ENCODE data around the gene PRMT7.

Gene PRMT7

GRCh38 chr16:68348639-68349445 is 38.0 kb downstream of the PRMT7 start:
- DNase-seq = no peak

- no peak for DNase-seq
Measured at GRCh38 chr16:68349838-68350410, 39.1 kb downstream of the PRMT7 start.

GRCh38 chr16:68350813-68351350 is 40.1 kb downstream of the PRMT7 start:
- no peak for DNase-seq

DNA sequence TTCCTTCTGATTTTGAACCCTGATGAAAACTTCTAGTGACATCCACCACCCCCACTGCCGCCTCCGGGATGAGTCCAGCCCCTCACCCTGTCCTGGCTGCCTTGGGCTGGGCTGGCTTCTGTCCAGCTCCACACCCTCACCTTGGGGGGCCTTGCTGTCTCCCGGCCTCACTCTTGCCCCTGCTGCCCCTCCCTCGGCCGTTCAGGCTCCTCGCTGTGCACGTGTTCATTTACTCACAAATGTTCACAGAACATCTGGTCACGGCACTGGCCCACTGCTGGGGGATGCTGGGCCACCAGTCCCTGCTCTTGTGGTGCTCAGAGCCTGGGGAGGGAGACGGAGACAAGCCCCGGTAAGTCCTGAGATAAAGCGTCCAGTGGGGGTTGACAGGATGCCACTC is 40.6 kb downstream of the PRMT7 start:
- no peak for DNase-seq

DNA sequence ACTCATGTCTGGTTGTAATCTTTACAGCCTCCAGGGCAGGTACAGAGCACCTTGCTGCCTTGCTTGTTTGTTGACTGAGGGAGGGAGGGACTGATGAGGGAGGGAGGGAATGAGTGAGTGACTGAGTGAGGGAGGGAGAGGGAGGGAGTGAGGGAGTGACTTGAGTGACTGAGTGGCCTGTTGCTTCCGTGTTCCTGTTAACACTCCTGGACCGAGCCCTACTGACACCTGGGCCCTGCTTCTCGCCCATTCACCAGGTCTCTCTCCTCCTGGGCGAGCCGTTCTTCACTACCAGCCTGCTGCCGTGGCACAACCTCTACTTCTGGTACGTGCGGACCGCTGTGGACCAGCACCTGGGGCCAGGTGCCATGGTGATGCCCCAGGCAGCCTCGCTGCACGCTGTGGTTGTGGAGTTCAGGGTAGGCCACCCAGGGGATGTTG is 41.2 kb downstream of the PRMT7 start:
- DNase-seq = no peak

DNA sequence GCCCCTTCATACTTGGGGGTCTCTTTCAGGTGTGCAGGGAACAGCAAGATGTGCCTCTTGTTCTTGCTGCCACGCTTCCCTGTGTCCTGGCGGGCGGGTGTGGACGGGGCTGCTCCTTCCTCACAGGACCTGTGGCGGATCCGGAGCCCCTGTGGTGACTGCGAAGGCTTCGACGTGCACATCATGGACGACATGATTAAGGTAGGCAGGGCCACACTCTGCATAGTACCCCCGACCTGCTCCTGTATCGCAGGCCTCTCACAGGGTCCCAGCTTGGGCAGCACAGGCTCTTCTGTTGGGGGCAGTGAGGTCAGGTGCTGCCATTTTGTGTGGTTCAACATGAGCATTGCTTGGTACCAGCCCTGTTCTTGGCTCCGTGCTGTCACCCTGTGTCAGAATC is 42.5 kb downstream of the PRMT7 start:
- DNase-seq = no peak

DNA sequence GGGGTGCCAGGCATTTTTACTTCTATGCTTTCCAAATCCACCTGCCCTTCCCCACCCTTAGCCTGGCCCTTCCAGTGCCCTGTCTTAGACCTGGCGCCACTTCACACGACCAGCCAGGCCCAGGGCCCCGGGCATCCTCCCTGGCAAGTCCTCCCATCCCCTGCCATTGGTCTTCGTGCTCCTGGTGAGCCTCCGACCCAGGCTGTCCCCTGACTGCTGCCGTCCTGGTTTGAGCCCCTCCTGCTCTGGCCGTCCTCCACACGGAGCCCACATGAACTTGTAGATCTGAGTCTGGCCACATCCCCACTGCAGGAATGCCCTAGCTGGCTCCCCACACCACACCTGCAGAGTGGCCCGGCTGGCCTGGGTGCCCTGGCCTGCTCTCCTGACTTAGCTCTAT is 44.0 kb downstream of the PRMT7 start:
- DNase-seq = no peak

DNA sequence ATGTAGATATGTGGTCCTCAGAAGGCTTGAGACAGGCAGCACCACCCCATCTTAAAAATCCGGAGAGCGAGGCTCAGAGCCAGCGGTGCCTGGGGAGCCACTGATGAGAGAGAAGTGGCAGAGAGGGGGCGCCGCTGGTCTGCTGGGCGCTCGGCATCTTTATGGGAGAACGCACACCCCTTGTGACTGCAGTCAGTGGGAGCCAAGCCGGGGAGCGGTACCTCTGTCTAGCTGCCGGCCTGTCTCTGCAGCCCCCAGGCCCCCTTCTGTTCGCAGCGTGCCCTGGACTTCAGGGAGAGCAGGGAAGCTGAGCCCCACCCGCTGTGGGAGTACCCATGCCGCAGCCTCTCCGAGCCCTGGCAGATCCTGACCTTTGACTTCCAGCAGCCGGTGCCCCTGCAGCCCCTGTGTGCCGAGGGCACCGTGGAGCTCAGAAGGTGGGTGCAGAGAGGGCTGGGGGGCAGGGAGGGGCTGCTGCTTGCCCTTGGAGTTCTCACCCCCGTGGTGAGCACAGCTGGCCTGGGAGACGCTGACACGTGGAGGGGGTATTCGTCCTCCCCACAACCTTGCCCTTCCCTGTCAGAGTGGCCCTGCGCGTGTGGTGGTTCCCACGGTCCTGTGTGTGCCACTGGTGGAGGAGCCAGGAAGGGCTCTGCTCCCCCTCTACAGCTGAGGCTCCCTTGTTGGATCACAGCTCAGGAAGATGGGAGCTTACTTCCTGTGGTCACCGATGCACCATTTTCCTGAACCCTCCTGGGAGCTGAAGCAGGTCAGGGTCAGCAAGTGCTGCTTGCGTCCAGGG is 44.8 kb downstream of the PRMT7 start:
- no peak for DNase-seq

DNA sequence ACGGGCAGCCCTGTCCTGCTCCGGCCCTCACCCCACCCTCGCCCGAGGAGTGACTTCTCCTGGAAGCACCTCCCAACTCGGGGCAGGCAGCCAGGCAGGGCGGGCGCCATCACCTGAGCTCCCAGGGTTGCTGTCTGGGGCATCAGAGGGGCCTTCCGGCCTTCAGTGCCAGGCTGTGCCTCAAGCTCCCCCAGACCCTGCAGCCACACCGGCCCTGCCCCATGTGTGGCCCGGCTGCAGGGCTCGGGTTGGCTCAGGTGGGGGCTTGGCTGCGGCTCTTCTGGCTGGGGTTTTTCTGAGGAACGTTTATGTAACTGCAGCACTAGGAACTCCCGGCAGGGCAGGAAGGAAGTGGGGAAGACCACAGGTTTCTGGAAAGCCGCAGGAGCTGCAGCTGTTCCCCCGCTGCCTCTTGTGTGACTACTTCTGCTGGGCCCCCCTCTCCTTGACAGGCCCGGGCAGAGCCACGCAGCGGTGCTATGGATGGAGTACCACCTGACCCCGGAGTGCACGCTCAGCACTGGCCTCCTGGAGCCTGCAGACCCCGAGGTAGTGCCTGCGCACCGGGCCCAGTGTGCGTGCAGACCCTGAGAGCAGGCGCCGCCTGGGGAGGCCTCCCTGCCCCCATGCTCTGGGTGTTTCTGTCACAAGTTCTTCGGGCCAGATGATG is 45.6 kb downstream of the PRMT7 start:
- DNase-seq = no peak

- DNase-seq = no peak
Measured at GRCh38 chr16:68356919-68357286, 46.1 kb downstream of the PRMT7 start.

- no peak for DNase-seq
Measured at GRCh38 chr16:68357521-68357922, 46.7 kb downstream of the PRMT7 start.

DNA sequence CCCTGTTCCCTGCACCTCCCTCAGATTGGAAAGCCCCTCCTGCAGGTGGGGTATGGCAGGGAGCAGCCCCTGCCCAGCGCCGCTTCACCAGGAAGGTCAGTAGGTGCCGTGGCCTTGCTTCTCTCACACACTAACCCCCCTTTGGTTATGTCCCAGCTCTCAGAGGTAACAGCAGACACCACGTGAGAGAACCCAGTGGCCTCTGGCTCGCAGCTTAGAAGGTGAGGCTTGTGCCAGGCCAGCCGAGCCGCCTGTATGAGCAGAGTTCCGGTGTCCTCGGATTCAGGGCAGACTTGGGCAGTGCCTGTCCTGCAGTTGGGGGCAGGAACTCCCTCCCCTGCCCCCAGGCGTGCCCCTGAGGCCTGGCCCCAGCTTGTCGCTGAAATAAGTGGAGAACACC is 47.1 kb downstream of the PRMT7 start:
- DNase-seq = no peak

DNA sequence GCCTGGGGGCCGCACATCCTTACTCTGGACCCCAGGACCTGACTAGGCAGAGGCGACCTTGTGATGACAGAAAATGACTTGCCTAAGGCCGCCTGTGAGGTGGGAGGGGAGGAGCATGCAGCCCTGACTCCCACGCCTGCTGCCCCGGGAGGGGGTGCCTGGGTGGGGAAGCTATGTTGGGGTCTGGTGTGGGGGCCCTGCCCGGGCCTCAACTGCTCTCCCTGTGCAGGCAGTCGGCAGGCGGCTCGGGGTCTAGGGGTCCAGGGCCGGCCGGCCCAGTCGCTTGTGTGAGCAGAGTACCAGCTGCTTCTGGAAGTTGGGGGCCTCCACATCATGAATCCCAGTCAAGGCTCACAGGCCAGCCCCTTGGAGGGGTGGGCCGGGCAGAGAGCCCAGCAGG is 48.1 kb downstream of the PRMT7 start:
- no peak for DNase-seq

DNA sequence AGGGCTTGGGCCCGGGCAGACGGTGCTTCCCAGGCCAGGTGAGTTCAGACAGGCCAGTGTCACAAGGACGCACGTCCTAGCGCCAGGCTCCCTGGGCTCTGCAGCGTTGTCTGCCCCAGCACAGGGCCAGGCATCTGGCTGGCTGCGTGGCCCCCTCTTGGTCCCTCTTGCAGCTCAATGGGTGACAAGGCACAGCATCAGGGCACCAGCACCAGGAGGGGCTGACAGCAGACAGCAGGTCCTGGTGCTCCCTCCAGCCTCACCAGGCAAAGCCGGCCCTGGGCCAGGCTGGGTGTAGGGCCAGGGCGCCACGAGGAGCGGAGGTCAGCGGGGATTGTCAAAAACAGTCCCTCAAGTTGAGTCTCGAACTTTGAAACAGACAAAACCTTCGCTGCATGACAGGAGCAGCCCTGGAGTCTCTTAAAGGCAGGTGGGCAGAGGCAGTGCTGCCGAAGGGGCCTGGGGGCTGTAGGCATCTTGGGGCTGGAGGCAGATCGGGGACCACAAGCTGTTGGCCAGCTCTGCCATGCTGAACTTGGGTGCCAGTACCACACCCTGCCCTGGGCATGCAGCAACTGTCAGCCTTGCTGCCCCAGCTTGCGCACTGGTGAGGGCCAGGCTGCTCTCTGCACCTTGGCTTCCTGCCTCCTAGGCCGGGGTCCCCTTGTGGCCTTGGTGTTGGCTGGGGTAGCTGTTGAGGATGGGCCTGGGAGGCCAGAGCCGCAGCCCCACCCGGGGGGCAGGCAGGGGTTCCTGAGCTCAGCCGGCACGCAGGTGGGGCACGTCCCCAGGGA is 48.8 kb downstream of the PRMT7 start:
- DNase-seq = no peak

GRCh38 chr16:68360547-68360946 is 49.7 kb downstream of the PRMT7 start:
- no peak for DNase-seq

DNA sequence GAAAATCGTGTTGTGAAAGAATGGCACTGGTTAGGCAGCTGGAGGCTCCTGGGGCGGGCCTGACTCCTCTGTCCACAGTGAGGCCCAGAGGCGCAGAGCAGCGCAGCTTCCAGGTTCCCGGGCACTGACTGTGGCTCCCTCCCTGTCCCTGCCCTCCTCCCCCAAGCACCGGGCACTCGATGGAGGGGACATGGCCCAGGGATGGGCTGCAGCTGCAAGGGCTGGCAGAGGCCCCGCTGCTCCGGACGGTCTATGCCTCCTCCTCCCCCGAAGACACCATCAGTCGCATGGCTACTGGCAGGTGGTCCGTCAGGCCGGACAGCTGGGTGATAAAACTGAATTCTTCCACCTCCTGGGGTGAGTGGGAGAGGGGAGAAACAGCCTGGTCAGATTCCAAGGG is 50.1 kb downstream of the PRMT7 start:
- DNase-seq = no peak

DNA sequence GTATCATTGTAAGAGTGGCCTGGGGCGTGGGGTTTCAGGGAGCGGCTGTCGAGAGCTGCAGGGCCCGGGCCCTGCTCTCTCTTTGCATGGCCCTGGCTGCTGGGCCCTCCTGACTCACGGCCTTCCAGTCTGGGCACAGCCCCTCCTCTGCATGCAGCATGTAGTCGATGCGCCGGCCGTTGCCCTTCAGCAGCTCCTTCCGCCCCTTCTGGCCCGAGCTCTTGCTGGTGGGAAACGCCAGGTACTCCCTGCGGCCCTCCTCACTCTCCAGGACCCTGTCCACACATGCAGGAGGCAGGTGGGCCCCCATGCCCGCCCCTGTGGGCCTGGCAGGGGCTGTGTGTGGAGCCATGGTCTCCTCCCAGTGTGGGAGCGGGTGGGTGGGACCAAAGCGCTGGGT is 50.7 kb downstream of the PRMT7 start:
- no peak for DNase-seq

GRCh38 chr16:68362262-68362913 is 51.6 kb downstream of the PRMT7 start:
- DNase-seq = no peak

DNA sequence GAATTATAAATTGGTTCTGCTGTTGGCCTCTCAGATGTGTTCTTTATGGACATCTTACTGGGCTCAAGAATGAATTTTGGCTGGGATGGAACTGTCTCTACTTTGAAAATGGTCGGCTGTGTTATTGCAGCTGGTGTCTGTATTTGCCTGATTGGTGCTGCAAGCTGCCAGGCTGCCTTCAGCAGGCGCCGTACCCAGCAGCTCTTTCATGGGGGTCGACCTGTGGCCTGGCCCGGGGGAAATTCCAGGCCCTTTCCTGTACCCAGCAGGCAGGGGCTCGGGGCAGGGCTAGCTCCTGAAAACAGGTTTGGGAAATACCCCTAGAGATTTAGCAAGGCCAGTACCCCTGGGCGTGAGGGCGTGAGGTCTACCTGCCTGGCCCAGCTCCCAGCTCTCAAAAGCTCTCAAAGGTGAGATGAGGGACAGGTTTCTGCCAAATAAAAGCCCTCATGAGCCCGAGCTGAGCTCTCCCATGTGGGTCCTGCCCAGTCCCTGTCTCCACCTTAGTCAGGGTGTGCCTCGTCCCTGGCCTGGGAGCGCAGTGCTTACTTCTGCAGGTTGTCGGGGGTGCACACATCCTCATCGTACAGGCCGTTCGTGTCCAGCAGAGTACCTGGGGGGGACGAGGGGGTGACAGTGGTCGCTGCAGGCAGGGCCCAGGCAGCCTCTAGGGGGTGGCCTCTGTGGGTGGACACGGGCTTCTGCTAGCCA is 52.3 kb downstream of the PRMT7 start:
- DNase-seq = no peak

DNA sequence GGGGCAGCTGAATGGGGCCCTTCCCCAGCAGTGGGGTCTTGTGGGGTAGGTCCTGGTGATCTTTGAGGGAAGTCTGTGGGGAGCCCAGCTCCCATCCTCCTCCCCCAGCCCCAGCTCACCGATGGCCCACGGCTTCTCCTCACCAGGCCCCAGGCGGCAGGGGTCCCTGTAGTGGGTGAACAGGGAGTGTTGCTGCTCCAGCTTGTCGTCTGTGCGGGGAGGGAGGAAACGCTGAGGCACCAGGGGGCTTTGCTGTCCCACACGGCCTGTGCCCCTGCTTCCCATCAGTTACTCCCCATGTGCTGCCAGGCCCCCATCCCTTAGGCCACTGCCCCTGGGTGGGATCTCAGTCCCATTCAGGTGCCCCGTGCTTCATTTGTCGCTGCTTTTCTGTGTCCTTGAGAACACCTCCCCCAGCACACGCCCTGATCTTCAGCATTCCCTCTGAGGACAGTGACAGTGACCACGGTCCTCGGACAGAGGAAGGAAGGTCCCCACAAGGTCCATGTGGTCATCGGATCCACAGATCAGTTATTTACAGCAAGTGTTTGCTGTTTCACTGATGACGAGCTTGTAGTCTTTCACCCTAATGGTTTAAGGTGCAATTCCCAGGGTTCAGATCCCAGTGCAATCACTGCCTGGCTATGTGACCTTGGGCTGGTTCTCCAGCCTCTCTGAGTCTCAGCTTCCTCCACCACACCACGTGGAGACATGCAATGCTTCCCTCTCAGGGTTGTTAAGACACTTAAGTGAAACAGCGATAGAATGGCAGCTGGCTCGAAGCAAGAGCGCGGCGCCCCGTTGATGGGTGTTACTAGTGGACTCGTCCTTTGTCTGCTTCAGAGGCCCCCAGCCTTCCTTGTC is 53.1 kb downstream of the PRMT7 start:
- no peak for DNase-seq
